ENCODE measurements around the gene CCDC88C. TPM values are rescaled to one million over a fixed set of nuclear protein-coding genes. Genes with fewer than 3 reads are reported as not detected.
A peak's percentile ranks its signal among the peaks of the same experiment; 100 is the strongest.
"Not testable (repeated sequence)": the region's sequence is repeated elsewhere in the genome, so short reads cannot be mapped to it uniquely, and the experiment has no call there.

Gene CCDC88C
- polyA plus RNA-seq, 3 donors from 2014 or later: 19.5 to 58.2 (median 21.2) TPM

- peak overlapping the region in 4 of 6 donors; percentile 48 to 77 (median 64) for H3K27ac Mint-ChIP-seq
- peaks cover 26 to 50% (median 32%) of the 10 kb centered on the region in 3 donors for H3K36me3 Mint-ChIP-seq
- peaks cover 3 to 7% (median 7%) of the 10 kb centered on the region in 3 donors for H3K27me3 Mint-ChIP-seq (ENCODE audit: low read depth in 3 of 3)
- H3K4me3 Mint-ChIP-seq: peak overlapping the region in 1 of 5 donors; percentile 29
- DNase-seq: no peak
- H3K4me1 Mint-ChIP-seq: peaks cover 80 to 81% of the 10 kb centered on the region in 2 donors
- H3K9me3 Mint-ChIP-seq: no peaks in the 10 kb centered on the region
Observed at GRCh38 chr14:91234791-91235114, 182.9 kb downstream of the CCDC88C start.

- Mint-ChIP-seq H3K9me3 (no peaks in the 10 kb centered on the region), H3K27ac (peak overlapping the region in 5 of 6 donors; percentile 34 to 79 (median 71)), H3K27me3 (ENCODE audit: low read depth in 3 of 3) (peaks cover 4 to 13% (median 13%) of the 10 kb centered on the region in 3 donors), H3K4me3 (peak overlapping the region in 2 of 5 donors; percentile 17 to 30), H3K36me3 (peaks cover 26 to 44% (median 32%) of the 10 kb centered on the region in 3 donors), H3K4me1 (peaks cover 80 to 81% of the 10 kb centered on the region in 2 donors)
- no peak for DNase-seq
Observed at GRCh38 chr14:91233936-91234790, 183.5 kb downstream of the CCDC88C start.

GRCh38 chr14:91232603-91233002 lies 185.0 kb downstream of the CCDC88C start:
- Mint-ChIP-seq H3K9me3 (no peaks in the 10 kb centered on the region), H3K4me3 (peak overlapping the region; percentile 81 to 95 (median 83)), H3K36me3 (peaks cover 22 to 29% (median 22%) of the 10 kb centered on the region in 3 donors), H3K27me3 (ENCODE audit: low read depth in 3 of 3) (peaks cover 7 to 21% (median 18%) of the 10 kb centered on the region in 3 donors), H3K4me1 (peaks cover 81% of the 10 kb centered on the region in 2 donors), H3K27ac (peak overlapping the region; percentile 96 to 100 (median 99))
- DNase-seq: no peak

- Mint-ChIP-seq H3K27me3 (ENCODE audit: low read depth in 3 of 3) (peaks cover 11 to 24% (median 21%) of the 10 kb centered on the region in 3 donors), H3K4me3 (peak overlapping the region; percentile 81 to 95 (median 83)), H3K27ac (peak overlapping the region; percentile 96 to 100 (median 99)), H3K36me3 (peaks cover 18 to 28% (median 22%) of the 10 kb centered on the region in 3 donors), H3K4me1 (peaks cover 81 to 84% of the 10 kb centered on the region in 2 donors), H3K9me3 (no peaks in the 10 kb centered on the region)
- peak in 2 of 3 donors; percentile 53 to 64 for DNase-seq
Observed at GRCh38 chr14:91232052-91232451, 185.6 kb downstream of the CCDC88C start.

GRCh38 chr14:91231446-91231845 lies 186.2 kb downstream of the CCDC88C start:
- peak overlapping the region; percentile 96 to 100 (median 99) for H3K27ac Mint-ChIP-seq
- DNase-seq: peak in 2 of 3 donors; percentile 57 to 60
- H3K9me3 Mint-ChIP-seq: no peaks in the 10 kb centered on the region
- peak overlapping the region; percentile 81 to 95 (median 83) for H3K4me3 Mint-ChIP-seq
- H3K4me1 Mint-ChIP-seq: peaks cover 87 to 90% of the 10 kb centered on the region in 2 donors
- peaks cover 18 to 28% (median 22%) of the 10 kb centered on the region in 3 donors for H3K36me3 Mint-ChIP-seq
- H3K27me3 Mint-ChIP-seq (ENCODE audit: low read depth in 3 of 3): peaks cover 12 to 25% (median 22%) of the 10 kb centered on the region in 3 donors

- peak overlapping the region; percentile 81 to 95 (median 83) for H3K4me3 Mint-ChIP-seq
Observed at GRCh38 chr14:91230397-91231035, 187.1 kb downstream of the CCDC88C start.

GRCh38 chr14:91229743-91230200 lies 187.8 kb downstream of the CCDC88C start:
- Mint-ChIP-seq H3K9me3 (no peaks in the 10 kb centered on the region), H3K36me3 (peaks cover 12 to 23% (median 14%) of the 10 kb centered on the region in 3 donors), H3K27ac (peak overlapping the region; percentile 96 to 100 (median 99)), H3K27me3 (ENCODE audit: low read depth in 3 of 3) (peaks cover 14 to 25% (median 22%) of the 10 kb centered on the region in 3 donors), H3K4me3 (peak overlapping the region; percentile 81 to 95 (median 83)), H3K4me1 (peaks cover 95 to 96% of the 10 kb centered on the region in 2 donors)
- DNase-seq: peak; percentile 92 to 93 (median 92)

More at GRCh38 chr14:91230397-91231035, 187.1 kb downstream of the CCDC88C start:
- Mint-ChIP-seq H3K27ac (peak overlapping the region; percentile 96 to 100 (median 99)), H3K9me3 (no peaks in the 10 kb centered on the region), H3K27me3 (ENCODE audit: low read depth in 3 of 3) (peaks cover 12 to 24% (median 22%) of the 10 kb centered on the region in 3 donors), H3K36me3 (peaks cover 14 to 25% (median 15%) of the 10 kb centered on the region in 3 donors), H3K4me1 (peaks cover 89 to 93% of the 10 kb centered on the region in 2 donors)
- DNase-seq: peak in 1 of 3 donors; percentile 53

- H3K27me3 Mint-ChIP-seq (ENCODE audit: low read depth in 3 of 3): peaks cover 14 to 25% (median 22%) of the 10 kb centered on the region in 3 donors
- peak overlapping the region; percentile 81 to 95 (median 83) for H3K4me3 Mint-ChIP-seq
- H3K9me3 Mint-ChIP-seq: no peaks in the 10 kb centered on the region
- DNase-seq: no peak
- peaks cover 94 to 95% of the 10 kb centered on the region in 2 donors for H3K4me1 Mint-ChIP-seq
- peak overlapping the region; percentile 96 to 100 (median 99) for H3K27ac Mint-ChIP-seq
- peaks cover 7 to 15% (median 8%) of the 10 kb centered on the region in 3 donors for H3K36me3 Mint-ChIP-seq
Observed at GRCh38 chr14:91229005-91229382, 188.6 kb downstream of the CCDC88C start.

- DNase-seq: peak; percentile 85 to 90 (median 87)
- Mint-ChIP-seq H3K27me3 (ENCODE audit: low read depth in 3 of 3) (peaks cover 15 to 25% (median 22%) of the 10 kb centered on the region in 3 donors), H3K27ac (peak overlapping the region; percentile 96 to 100 (median 99)), H3K4me1 (peaks cover 99% of the 10 kb centered on the region in 2 donors), H3K4me3 (peak overlapping the region; percentile 81 to 95 (median 83)), H3K9me3 (no peaks in the 10 kb centered on the region), H3K36me3 (peaks cover 7 to 16% (median 8%) of the 10 kb centered on the region in 3 donors)
Observed at GRCh38 chr14:91228112-91229004, 189.3 kb downstream of the CCDC88C start.

- peak overlapping the region; percentile 81 to 95 (median 83) for H3K4me3 Mint-ChIP-seq
- H3K27me3 Mint-ChIP-seq (ENCODE audit: low read depth in 3 of 3): peaks cover 15 to 25% (median 25%) of the 10 kb centered on the region in 3 donors
- peaks cover 99% of the 10 kb centered on the region in 2 donors for H3K4me1 Mint-ChIP-seq
- no peaks in the 10 kb centered on the region for H3K9me3 Mint-ChIP-seq
- DNase-seq: peak; percentile 75 to 77 (median 76)
- H3K36me3 Mint-ChIP-seq: peaks cover 11 to 19% (median 14%) of the 10 kb centered on the region in 3 donors
- H3K27ac Mint-ChIP-seq: peak overlapping the region; percentile 96 to 100 (median 99)
Observed at GRCh38 chr14:91227183-91227628, 190.4 kb downstream of the CCDC88C start.

- peak overlapping the region; percentile 81 to 95 (median 83) for H3K4me3 Mint-ChIP-seq
- not testable (repeated sequence) for H3K9me3 Mint-ChIP-seq, DNase-seq
- H3K36me3 Mint-ChIP-seq: peaks cover 8 to 19% (median 19%) of the 10 kb centered on the region in 3 donors
- peaks cover 19 to 25% (median 25%) of the 10 kb centered on the region in 3 donors for H3K27me3 Mint-ChIP-seq (ENCODE audit: low read depth in 3 of 3)
- H3K27ac Mint-ChIP-seq: peak overlapping the region; percentile 96 to 100 (median 99)
- H3K4me1 Mint-ChIP-seq: peaks cover 99% of the 10 kb centered on the region in 2 donors
Observed at GRCh38 chr14:91226360-91226759, 191.3 kb downstream of the CCDC88C start.

- DNase-seq: no peak
- H3K27ac Mint-ChIP-seq: peak overlapping the region; percentile 96 to 100 (median 99)
- peak overlapping the region in 4 of 5 donors; percentile 81 to 95 (median 87) for H3K4me3 Mint-ChIP-seq
Observed at GRCh38 chr14:91225025-91225424, 192.6 kb downstream of the CCDC88C start.

More at GRCh38 chr14:91225025-91225424, 192.6 kb downstream of the CCDC88C start:
- Mint-ChIP-seq H3K27me3 (ENCODE audit: low read depth in 3 of 3) (peaks cover 20 to 24% (median 23%) of the 10 kb centered on the region in 3 donors), H3K9me3 (no peaks in the 10 kb centered on the region), H3K4me1 (peaks cover 91 to 94% of the 10 kb centered on the region in 2 donors), H3K36me3 (peaks cover 12 to 20% (median 18%) of the 10 kb centered on the region in 3 donors)

Measured in immature natural killer cell (primary cell).